Activated naive CD4-positive, alpha-beta T cell treated with anti-CD3 and anti-CD28 coated beads, Interleukin-2, amount 10 ng/mL, durations not matched to agents 7 days and 5 days (primary cell): ENCODE results near the gene TMCO2.

ENCODE experiments used
- CTCF ChIA-PET: fragments of 350-600 bp; sonication (Branson Sonifier 250); formaldehyde crosslinking; loops from one replicate; lab custom pipeline; 2021; ENCODE audit warnings: antibody characterized with exemption; lab: Charles Lee
- DNase-seq: peaks from one replicate; pipeline ENCODE4 v3.0.0-alpha.2; 2020
- H3K27ac Mint-ChIP-seq: one replicate; pipeline ENCODE4 v1.8.0; 2021; ENCODE audit warnings: mild to moderate bottlenecking, moderate library complexity, mixed read lengths
- H3K27me3 Mint-ChIP-seq: one replicate; pipeline ENCODE4 v1.8.0; 2021; ENCODE audit warnings: mild to moderate bottlenecking, mixed read lengths
- H3K36me3 Mint-ChIP-seq: one replicate; pipeline ENCODE4 v1.8.0; 2021; ENCODE audit warnings: mixed read lengths
- H3K4me1 Mint-ChIP-seq: one replicate; pipeline ENCODE4 v1.8.0; 2021; ENCODE audit warnings: mixed read lengths
- H3K4me3 Mint-ChIP-seq: one replicate; pipeline ENCODE4 v1.8.0; 2021; ENCODE audit warnings: mild to moderate bottlenecking, moderate library complexity, mixed read lengths
- H3K9me3 Mint-ChIP-seq: one replicate; pipeline ENCODE4 v1.8.0; 2021; ENCODE audit warnings: mixed read lengths

The TMCO2 gene

GRCh38 chr1:40301066-40301465 lies 53.3 kb downstream of the TMCO2 start:
- Mint-ChIP-seq H3K27me3 (no peaks in the 10 kb centered on the region), H3K4me3 (no peak overlapping the region), H3K4me1 (no peaks in the 10 kb centered on the region), H3K36me3 (no peaks in the 10 kb centered on the region), H3K9me3 (no peaks in the 10 kb centered on the region), H3K27ac (no peak overlapping the region)
- DNase-seq: no peak
- CTCF ChIA-PET: no interaction called here
